ENCODE results near the gene JAM3. TPM values are rescaled to one million over a fixed set of nuclear protein-coding genes. Genes with fewer than 3 reads are reported as not detected.

Gene JAM3
- total RNA-seq, 1 experiment from 2014 or later = 3.1 TPM

- BruUV-seq (replicated peaks) = no TSS peak
- Histone ChIP-seq H3K4me3 (ENCODE audit: low read length) (no peak overlapping the region), H3K4me2 (ENCODE audit: low read length) (no peak overlapping the region), H3F3A (ENCODE audit: low read length, unreplicated experiment) (no peaks in the 10 kb centered on the region), H3K4me1 (ENCODE audit: insufficient read depth, low read length) (no peaks in the 10 kb centered on the region), H3K9me2 (replicated peaks; ENCODE audit: low read length) (no peaks in the 10 kb centered on the region), H3K9me3 (ENCODE audit: low read length) (no peaks in the 10 kb centered on the region), H2AFZ (ENCODE audit: low read length) (no peak overlapping the region), H3K79me2 (ENCODE audit: low read length) (no peaks in the 10 kb centered on the region), H3K9ac (ENCODE audit: low read length) (no peak overlapping the region), H3K27me3 (ENCODE audit: low read length) (peaks cover 23% of the 10 kb centered on the region), H4K20me1 (ENCODE audit: low read length) (no peaks in the 10 kb centered on the region), H3K36me3 (ENCODE audit: low read depth, low read length) (peaks cover 25% of the 10 kb centered on the region), H3K27ac (ENCODE audit: low read length) (no peak overlapping the region)
- ATAC-seq (no peak), DNase-seq (no peak)
- intact Hi-C loops (cut with micrococcal nuclease) = no loop called here
- ChIA-PET CTCF (interaction anchor here (0.5 to 0.7 kb wide), 2 partner anchors 218 to 1580 kb away, joined by 4 read pairs; no protein-coding TSS in a partner anchor), POLR2A (ENCODE audit: unreplicated experiment) (no interaction called here)
- TF ChIP-seq EZH2 (IDR thresholded peaks at IDR 0.05; ENCODE audit: low read length, unreplicated experiment) = no peak
- no peak for TF ChIP-seq EZH2phosphoT487 (IDR thresholded peaks at IDR 0.05; ENCODE audit: borderline replicate concordance, low read length)
- TF ChIP-seq CTCF (conservative IDR thresholded peaks at IDR 0.05; ENCODE audit: low read depth, low read length) = no peak
These were observed 77.7 kb downstream of the JAM3 start for GRCh38 chr11:134146598-134146997.

GRCh38 chr11:134149371-134149770 is 80.5 kb downstream of the JAM3 start:
- Histone ChIP-seq H4K20me1 (ENCODE audit: low read length) (no peaks in the 10 kb centered on the region), H3K4me1 (ENCODE audit: insufficient read depth, low read length) (no peaks in the 10 kb centered on the region), H3K4me3 (ENCODE audit: low read length) (no peak overlapping the region), H3K36me3 (ENCODE audit: low read depth, low read length) (peaks cover 44% of the 10 kb centered on the region), H3F3A (ENCODE audit: low read length, unreplicated experiment) (no peaks in the 10 kb centered on the region), H3K9me3 (ENCODE audit: low read length) (no peaks in the 10 kb centered on the region), H3K4me2 (ENCODE audit: low read length) (no peak overlapping the region), H3K9me2 (replicated peaks; ENCODE audit: low read length) (no peaks in the 10 kb centered on the region), H3K27me3 (ENCODE audit: low read length) (0 out of 2 replicates have a peak, but pooled peaks cover under 1% of the 10 kb centered on the region), H3K9ac (ENCODE audit: low read length) (no peak overlapping the region), H3K27ac (ENCODE audit: low read length) (no peak overlapping the region), H2AFZ (ENCODE audit: low read length) (no peak overlapping the region), H3K79me2 (ENCODE audit: low read length) (no peaks in the 10 kb centered on the region)
- CTCF ChIA-PET = no interaction called here
- intact Hi-C loops (cut with micrococcal nuclease) = no loop called here
- ATAC-seq = no peak
- DNase-seq = no peak
- no TSS peak for BruUV-seq (replicated peaks)
- POLR2A ChIA-PET (ENCODE audit: unreplicated experiment) = no interaction called here
- TF ChIP-seq EZH2phosphoT487 (IDR thresholded peaks at IDR 0.05; ENCODE audit: borderline replicate concordance, low read length) (no peak), EZH2 (IDR thresholded peaks at IDR 0.05; ENCODE audit: low read length, unreplicated experiment) (no peak), CTCF (conservative IDR thresholded peaks at IDR 0.05; ENCODE audit: low read depth, low read length) (no peak)

GRCh38 chr11:134150195-134150903 is 81.5 kb downstream of the JAM3 start:
- DNase-seq (no peak), ATAC-seq (no peak)
- BruUV-seq (replicated peaks) = no TSS peak
- Histone ChIP-seq H3K9me2 (replicated peaks; ENCODE audit: low read length) (no peaks in the 10 kb centered on the region), H3K4me1 (ENCODE audit: insufficient read depth, low read length) (no peaks in the 10 kb centered on the region), H3K36me3 (ENCODE audit: low read depth, low read length) (peaks cover 49% of the 10 kb centered on the region), H3F3A (ENCODE audit: low read length, unreplicated experiment) (no peaks in the 10 kb centered on the region), H3K4me2 (ENCODE audit: low read length) (no peak overlapping the region), H2AFZ (ENCODE audit: low read length) (no peak overlapping the region), H3K79me2 (ENCODE audit: low read length) (no peaks in the 10 kb centered on the region), H3K4me3 (ENCODE audit: low read length) (no peak overlapping the region), H4K20me1 (ENCODE audit: low read length) (no peaks in the 10 kb centered on the region), H3K27me3 (ENCODE audit: low read length) (no peaks in the 10 kb centered on the region), H3K9ac (ENCODE audit: low read length) (no peak overlapping the region), H3K27ac (ENCODE audit: low read length) (no peak overlapping the region), H3K9me3 (ENCODE audit: low read length) (no peaks in the 10 kb centered on the region)
- CTCF ChIA-PET = no interaction called here
- POLR2A ChIA-PET (ENCODE audit: unreplicated experiment) = no interaction called here
- intact Hi-C loops (cut with micrococcal nuclease) = no loop called here
- TF ChIP-seq CTCF (conservative IDR thresholded peaks at IDR 0.05; ENCODE audit: low read depth, low read length) (no peak), EZH2phosphoT487 (IDR thresholded peaks at IDR 0.05; ENCODE audit: borderline replicate concordance, low read length) (no peak), EZH2 (IDR thresholded peaks at IDR 0.05; ENCODE audit: low read length, unreplicated experiment) (no peak)
